ENCODE data around the gene DCLK3. TPM values are rescaled to one million over a fixed set of nuclear protein-coding genes. Genes with fewer than 3 reads are reported as not detected.

DCLK3 gene
- total RNA-seq, 1 experiment from 2014 or later: not detected

GRCh38 chr3:36762918-36763849 is 1.2 kb downstream of the DCLK3 start:
- TF ChIP-seq TCF7L2 (IDR thresholded peaks at IDR 0.05; ENCODE audit: low read depth, low read length) (no peak), POLR2AphosphoS5 (IDR thresholded peaks at IDR 0.05; ENCODE audit: low read depth, low read length) (no peak), CTCF (IDR thresholded peaks at IDR 0.05) (no peak), REST (IDR thresholded peaks at IDR 0.05; ENCODE audit: insufficient read depth in 1 of 2, low read depth in 2 of 2, low read length in 1 of 2) (no peak), SIN3A (IDR thresholded peaks at IDR 0.05; ENCODE audit: borderline replicate concordance, insufficient read depth, low read depth, low read length) (no peak)
- H3K4me3 ChIP-seq (ENCODE audit: low read depth in 2 of 2, low read length in 2 of 2): no peak overlapping the region
- intact Hi-C loops (cut with micrococcal nuclease; ENCODE audit: unreplicated experiment) (no loop called here), in situ Hi-C loops (cut with HindIII; ENCODE audit: low pct_unique_long_range_greater_than_20kb, low sequenced_read_pairs) (no loop called here)
- no peak for ATAC-seq
- no peaks in the 10 kb centered on the region for H3K9me3 ChIP-seq (ENCODE audit: control insufficient read depth, insufficient read depth, low read depth, low read length)
- ChIA-PET CTCF (no interaction called here), POLR2A (interaction anchor here (0.7 kb wide), 1 partner anchor 14 kb away, joined by 4 read pairs; no protein-coding TSS in a partner anchor)
- peaks cover 6% of the 10 kb centered on the region; the same call in 1 of the 2 replicates for H3K27me3 ChIP-seq (ENCODE audit: control insufficient read depth, insufficient read depth, low read length)
- DNase-seq (ENCODE audit: low read depth, low spot score): no peak
- no peaks in the 10 kb centered on the region for H3K4me1 ChIP-seq (ENCODE audit: control insufficient read depth, insufficient read depth, low read length)
- no peak overlapping the region for H3K27ac ChIP-seq (ENCODE audit: low read length)
- H3K36me3 ChIP-seq (ENCODE audit: control insufficient read depth, insufficient read depth, low read length): no peaks in the 10 kb centered on the region
- BruUV-seq (replicated peaks): no TSS peak

- no peak overlapping the region for H3K27ac ChIP-seq (ENCODE audit: low read length)
- H3K4me1 ChIP-seq (ENCODE audit: control insufficient read depth, insufficient read depth, low read length): no peaks in the 10 kb centered on the region
- peaks cover 6% of the 10 kb centered on the region; the same call in 1 of the 2 replicates for H3K27me3 ChIP-seq (ENCODE audit: control insufficient read depth, insufficient read depth, low read length)
- no peaks in the 10 kb centered on the region for H3K9me3 ChIP-seq (ENCODE audit: control insufficient read depth, insufficient read depth, low read depth, low read length)
- no peak for TF ChIP-seq CTCF (IDR thresholded peaks at IDR 0.05)
- TF ChIP-seq TCF7L2 (IDR thresholded peaks at IDR 0.05; ENCODE audit: low read depth, low read length): no peak
- TF ChIP-seq POLR2AphosphoS5 (IDR thresholded peaks at IDR 0.05; ENCODE audit: low read depth, low read length): no peak
- TF ChIP-seq SIN3A (IDR thresholded peaks at IDR 0.05; ENCODE audit: borderline replicate concordance, insufficient read depth, low read depth, low read length): no peak
- TF ChIP-seq REST (IDR thresholded peaks at IDR 0.05; ENCODE audit: insufficient read depth in 1 of 2, low read depth in 2 of 2, low read length in 1 of 2): no peak
- CTCF ChIA-PET: no interaction called here
- BruUV-seq (replicated peaks): no TSS peak
- intact Hi-C loops (cut with micrococcal nuclease; ENCODE audit: unreplicated experiment): no loop called here
- POLR2A ChIA-PET: no interaction called here
- in situ Hi-C loops (cut with HindIII; ENCODE audit: low pct_unique_long_range_greater_than_20kb, low sequenced_read_pairs): no loop called here
- no peak overlapping the region for H3K4me3 ChIP-seq (ENCODE audit: low read depth in 2 of 2, low read length in 2 of 2)
- DNase-seq (ENCODE audit: low read depth, low spot score) (no peak), ATAC-seq (no peak)
- H3K36me3 ChIP-seq (ENCODE audit: control insufficient read depth, insufficient read depth, low read length): no peaks in the 10 kb centered on the region
Observed at GRCh38 chr3:36761779-36762178, 2.6 kb downstream of the DCLK3 start.
